Measurements from ENCODE around the gene NAV2. TPM values are rescaled to one million over a fixed set of nuclear protein-coding genes. Genes with fewer than 3 reads are reported as not detected.

The NAV2 gene
- polyA plus RNA-seq, 1 donor from 2014 or later: 3.0 TPM

DNA sequence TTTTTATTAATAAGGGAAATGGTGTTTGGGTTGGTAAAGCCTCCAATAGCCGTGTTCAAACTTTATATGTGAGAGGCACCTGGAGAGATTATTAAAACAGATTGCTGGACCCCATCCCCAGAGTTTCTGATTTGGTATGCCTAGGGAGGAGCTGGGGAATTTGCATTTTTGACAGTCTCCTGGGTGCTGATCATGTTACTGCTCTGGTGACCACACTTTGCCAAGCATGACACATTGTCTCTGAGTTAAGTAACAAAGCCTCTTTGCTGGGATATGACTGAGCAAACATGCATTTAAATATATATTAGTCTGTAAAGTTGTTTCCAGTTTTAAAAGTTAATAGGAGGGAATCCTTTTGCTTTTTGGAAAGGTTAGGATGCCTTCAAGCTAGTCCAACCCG is 140.4 kb downstream of the NAV2 start:
- no peaks in the 10 kb centered on the region for H3K27me3 ChIP-seq (ENCODE audit: insufficient read depth, low read depth, low read length)
- TF ChIP-seq, protein P1, sequence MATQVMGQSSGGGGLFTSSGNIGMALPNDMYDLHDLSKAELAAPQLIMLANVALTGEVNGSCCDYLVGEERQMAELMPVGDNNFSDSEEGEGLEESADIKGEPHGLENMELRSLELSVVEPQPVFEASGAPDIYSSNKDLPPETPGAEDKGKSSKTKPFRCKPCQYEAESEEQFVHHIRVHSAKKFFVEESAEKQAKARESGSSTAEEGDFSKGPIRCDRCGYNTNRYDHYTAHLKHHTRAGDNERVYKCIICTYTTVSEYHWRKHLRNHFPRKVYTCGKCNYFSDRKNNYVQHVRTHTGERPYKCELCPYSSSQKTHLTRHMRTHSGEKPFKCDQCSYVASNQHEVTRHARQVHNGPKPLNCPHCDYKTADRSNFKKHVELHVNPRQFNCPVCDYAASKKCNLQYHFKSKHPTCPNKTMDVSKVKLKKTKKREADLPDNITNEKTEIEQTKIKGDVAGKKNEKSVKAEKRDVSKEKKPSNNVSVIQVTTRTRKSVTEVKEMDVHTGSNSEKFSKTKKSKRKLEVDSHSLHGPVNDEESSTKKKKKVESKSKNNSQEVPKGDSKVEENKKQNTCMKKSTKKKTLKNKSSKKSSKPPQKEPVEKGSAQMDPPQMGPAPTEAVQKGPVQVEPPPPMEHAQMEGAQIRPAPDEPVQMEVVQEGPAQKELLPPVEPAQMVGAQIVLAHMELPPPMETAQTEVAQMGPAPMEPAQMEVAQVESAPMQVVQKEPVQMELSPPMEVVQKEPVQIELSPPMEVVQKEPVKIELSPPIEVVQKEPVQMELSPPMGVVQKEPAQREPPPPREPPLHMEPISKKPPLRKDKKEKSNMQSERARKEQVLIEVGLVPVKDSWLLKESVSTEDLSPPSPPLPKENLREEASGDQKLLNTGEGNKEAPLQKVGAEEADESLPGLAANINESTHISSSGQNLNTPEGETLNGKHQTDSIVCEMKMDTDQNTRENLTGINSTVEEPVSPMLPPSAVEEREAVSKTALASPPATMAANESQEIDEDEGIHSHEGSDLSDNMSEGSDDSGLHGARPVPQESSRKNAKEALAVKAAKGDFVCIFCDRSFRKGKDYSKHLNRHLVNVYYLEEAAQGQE (IDR thresholded peaks at IDR 0.05; ENCODE audit: borderline replicate concordance): no peak
- TF ChIP-seq MXI1 (conservative IDR thresholded peaks at IDR 0.05; ENCODE audit: poor library complexity, severe bottlenecking) (no peak), EZH2 (IDR thresholded peaks at IDR 0.05; ENCODE audit: borderline replicate concordance, insufficient read depth, low read length, poor library complexity, severe bottlenecking) (no peak), SMC3 (conservative IDR thresholded peaks at IDR 0.05; ENCODE audit: poor library complexity) (no peak), RAD21 (conservative IDR thresholded peaks at IDR 0.05) (no peak), TAF1 (IDR thresholded peaks at IDR 0.05; ENCODE audit: low read depth) (no peak), POLR2AphosphoS5 (IDR thresholded peaks at IDR 0.05) (no peak)
- TF ChIP-seq, protein P2, sequence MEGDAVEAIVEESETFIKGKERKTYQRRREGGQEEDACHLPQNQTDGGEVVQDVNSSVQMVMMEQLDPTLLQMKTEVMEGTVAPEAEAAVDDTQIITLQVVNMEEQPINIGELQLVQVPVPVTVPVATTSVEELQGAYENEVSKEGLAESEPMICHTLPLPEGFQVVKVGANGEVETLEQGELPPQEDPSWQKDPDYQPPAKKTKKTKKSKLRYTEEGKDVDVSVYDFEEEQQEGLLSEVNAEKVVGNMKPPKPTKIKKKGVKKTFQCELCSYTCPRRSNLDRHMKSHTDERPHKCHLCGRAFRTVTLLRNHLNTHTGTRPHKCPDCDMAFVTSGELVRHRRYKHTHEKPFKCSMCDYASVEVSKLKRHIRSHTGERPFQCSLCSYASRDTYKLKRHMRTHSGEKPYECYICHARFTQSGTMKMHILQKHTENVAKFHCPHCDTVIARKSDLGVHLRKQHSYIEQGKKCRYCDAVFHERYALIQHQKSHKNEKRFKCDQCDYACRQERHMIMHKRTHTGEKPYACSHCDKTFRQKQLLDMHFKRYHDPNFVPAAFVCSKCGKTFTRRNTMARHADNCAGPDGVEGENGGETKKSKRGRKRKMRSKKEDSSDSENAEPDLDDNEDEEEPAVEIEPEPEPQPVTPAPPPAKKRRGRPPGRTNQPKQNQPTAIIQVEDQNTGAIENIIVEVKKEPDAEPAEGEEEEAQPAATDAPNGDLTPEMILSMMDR (IDR thresholded peaks at IDR 0.05; ENCODE audit: poor library complexity, severe bottlenecking): no peak
- no peaks in the 10 kb centered on the region for H3K79me2 ChIP-seq (replicated peaks; ENCODE audit: insufficient read depth, low read length)

DNA sequence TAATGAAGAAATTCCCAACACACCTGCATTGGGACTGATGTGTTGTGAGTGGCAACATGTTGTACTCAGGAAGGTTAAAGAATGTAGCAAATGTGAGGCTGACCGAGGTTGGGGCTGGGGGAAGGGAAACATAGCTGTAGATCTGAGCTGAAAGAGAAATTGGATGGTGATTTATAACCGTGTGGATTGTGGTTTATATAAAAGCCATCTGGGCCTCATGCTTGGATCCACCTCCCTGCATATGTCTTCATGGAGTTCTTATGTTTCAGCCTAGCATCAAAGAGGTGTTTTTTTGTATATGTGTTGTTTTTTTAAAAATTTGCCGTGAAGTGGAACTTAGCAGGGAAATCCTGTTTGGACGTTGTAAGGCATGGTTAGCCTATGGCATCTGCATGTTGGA is 141.3 kb downstream of the NAV2 start:
- Histone ChIP-seq H3K9ac (ENCODE audit: low read length) (no peak overlapping the region), H3K9me2 (ENCODE audit: insufficient read depth, low read length) (no peaks in the 10 kb centered on the region), H4K20me1 (ENCODE audit: insufficient read depth) (no peaks in the 10 kb centered on the region), H3K4me3 (ENCODE audit: low read length) (no peak overlapping the region), H3K27me3 (ENCODE audit: insufficient read depth, low read depth, low read length) (no peaks in the 10 kb centered on the region), H3K36me3 (ENCODE audit: insufficient read depth, low read length) (no peaks in the 10 kb centered on the region), H2AFZ (ENCODE audit: low read depth, low read length) (no peak overlapping the region), H3K9me3 (ENCODE audit: low read length) (no peaks in the 10 kb centered on the region), H3K4me2 (ENCODE audit: low read length) (no peak overlapping the region), H3K27ac (ENCODE audit: low read length) (no peak overlapping the region), H3K79me2 (replicated peaks; ENCODE audit: insufficient read depth, low read length) (no peaks in the 10 kb centered on the region), H3F3A (ENCODE audit: insufficient read depth, low read length, poor library complexity, severe bottlenecking) (no peaks in the 10 kb centered on the region)
- TF ChIP-seq POLR2AphosphoS5 (IDR thresholded peaks at IDR 0.05): no peak
- TF ChIP-seq, protein P1 (IDR thresholded peaks at IDR 0.05; ENCODE audit: borderline replicate concordance): no peak
- no peak for TF ChIP-seq EP300 (conservative IDR thresholded peaks at IDR 0.05; ENCODE audit: poor library complexity, severe bottlenecking)
- no peak for TF ChIP-seq MXI1 (conservative IDR thresholded peaks at IDR 0.05; ENCODE audit: poor library complexity, severe bottlenecking)
- TF ChIP-seq EZH2 (IDR thresholded peaks at IDR 0.05; ENCODE audit: borderline replicate concordance, insufficient read depth, low read length, poor library complexity, severe bottlenecking): no peak
- TF ChIP-seq TAF1 (IDR thresholded peaks at IDR 0.05; ENCODE audit: low read depth): no peak
- TF ChIP-seq, protein P2 (IDR thresholded peaks at IDR 0.05; ENCODE audit: poor library complexity, severe bottlenecking): no peak
- no peak for TF ChIP-seq SMC3 (conservative IDR thresholded peaks at IDR 0.05; ENCODE audit: poor library complexity)
- no peak for TF ChIP-seq RAD21 (conservative IDR thresholded peaks at IDR 0.05)

More for the DNA sequence above, 140.4 kb downstream of the NAV2 start:
- H4K20me1 ChIP-seq (ENCODE audit: insufficient read depth): no peaks in the 10 kb centered on the region
- H3K4me2 ChIP-seq (ENCODE audit: low read length): no peak overlapping the region
- no peaks in the 10 kb centered on the region for H3K9me3 ChIP-seq (ENCODE audit: low read length)
- no peaks in the 10 kb centered on the region for H3F3A ChIP-seq (ENCODE audit: insufficient read depth, low read length, poor library complexity, severe bottlenecking)
- no peaks in the 10 kb centered on the region for H3K36me3 ChIP-seq (ENCODE audit: insufficient read depth, low read length)
- H2AFZ ChIP-seq (ENCODE audit: low read depth, low read length): no peak overlapping the region
- H3K27ac ChIP-seq (ENCODE audit: low read length): no peak overlapping the region
- H3K9me2 ChIP-seq (ENCODE audit: insufficient read depth, low read length): no peaks in the 10 kb centered on the region
- no peak overlapping the region for H3K9ac ChIP-seq (ENCODE audit: low read length)
- no peak overlapping the region for H3K4me3 ChIP-seq (ENCODE audit: low read length)

Measured in neural cell (in vitro differentiated cells).